NCI-H2227 treated with DMSO at 0.1 percent for 48 hours (cell line): Measurements from ENCODE around the gene ALG9.

Experiments used
- DNase-seq: peaks from one replicate; lab custom pipeline; 2025; lab: John Stamatoyannopoulos, UW

The ALG9 gene

GRCh38 chr11:111835665-111836064 lies 35.7 kb downstream of the ALG9 start:
- DNase-seq = no peak

- no peak for DNase-seq
Observed at GRCh38 chr11:111834432-111835163, 36.8 kb downstream of the ALG9 start.

GRCh38 chr11:111833524-111833923 lies 37.9 kb downstream of the ALG9 start:
- DNase-seq = no peak

GRCh38 chr11:111829185-111829968 lies 42.0 kb downstream of the ALG9 start:
- DNase-seq = no peak

GRCh38 chr11:111826322-111826950 lies 44.9 kb downstream of the ALG9 start:
- DNase-seq = no peak

GRCh38 chr11:111823629-111824028 lies 47.8 kb downstream of the ALG9 start:
- no peak for DNase-seq

- no peak for DNase-seq
Observed at GRCh38 chr11:111823131-111823530, 48.2 kb downstream of the ALG9 start.

GRCh38 chr11:111819829-111820237 lies 51.5 kb downstream of the ALG9 start:
- DNase-seq = no peak

- DNase-seq = no peak
Observed at GRCh38 chr11:111819161-111819828, 52.1 kb downstream of the ALG9 start.

GRCh38 chr11:111815489-111815888 lies 55.9 kb downstream of the ALG9 start:
- DNase-seq = no peak

GRCh38 chr11:111814557-111815320 lies 56.6 kb downstream of the ALG9 start:
- DNase-seq = no peak

- DNase-seq = no peak
Observed at GRCh38 chr11:111814106-111814505, 57.3 kb downstream of the ALG9 start.

- no peak for DNase-seq
Observed at GRCh38 chr11:111812211-111812610, 59.2 kb downstream of the ALG9 start.

GRCh38 chr11:111811445-111811844 lies 59.9 kb downstream of the ALG9 start:
- no peak for DNase-seq

GRCh38 chr11:111808834-111809233 lies 62.5 kb downstream of the ALG9 start:
- no peak for DNase-seq

GRCh38 chr11:111808063-111808588 lies 63.3 kb downstream of the ALG9 start:
- DNase-seq = no peak

- no peak for DNase-seq
Observed at GRCh38 chr11:111807076-111807475, 64.3 kb downstream of the ALG9 start.

GRCh38 chr11:111801135-111801534 lies 70.2 kb downstream of the ALG9 start:
- no peak for DNase-seq

- no peak for DNase-seq
Observed at GRCh38 chr11:111798279-111798678, 73.1 kb downstream of the ALG9 start.

GRCh38 chr11:111797145-111797581 lies 74.2 kb downstream of the ALG9 start:
- DNase-seq = no peak

GRCh38 chr11:111796696-111797095 lies 74.7 kb downstream of the ALG9 start:
- DNase-seq = no peak
